Measurements from ENCODE around the gene UTP18.

The UTP18 gene

GRCh38 chr17:51234162-51234561 lies 26.2 kb upstream of the UTP18 start:
- DNase-seq (ENCODE audit: insufficient read length, low spot score) (no peak), FAIRE-seq (no peak)
- no peak for TF ChIP-seq POLR2A (IDR thresholded peaks at IDR 0.05; ENCODE audit: low read depth, low read length)
- TF ChIP-seq POLR2AphosphoS5 (IDR thresholded peaks at IDR 0.05; ENCODE audit: low read depth, low read length) = no peak
- TF ChIP-seq TAF1 (IDR thresholded peaks at IDR 0.05; ENCODE audit: low read depth, low read length) = no peak
- no peak for TF ChIP-seq SPI1 (IDR thresholded peaks at IDR 0.05; ENCODE audit: low read depth, low read length)
- no peak for TF ChIP-seq POU2F2 (IDR thresholded peaks at IDR 0.05; ENCODE audit: low read depth, low read length)
- TF ChIP-seq PAX5 (IDR thresholded peaks at IDR 0.05; ENCODE audit: insufficient read depth, low read length, severe bottlenecking) = no peak

GRCh38 chr17:51238255-51238887 lies 22.0 kb upstream of the UTP18 start:
- no peak for DNase-seq (ENCODE audit: insufficient read length, low spot score)
- TF ChIP-seq POLR2A (IDR thresholded peaks at IDR 0.05; ENCODE audit: low read depth, low read length) (no peak), SPI1 (IDR thresholded peaks at IDR 0.05; ENCODE audit: low read depth, low read length) (peak; percentile 86)
- peak; percentile 23 for FAIRE-seq

DNA sequence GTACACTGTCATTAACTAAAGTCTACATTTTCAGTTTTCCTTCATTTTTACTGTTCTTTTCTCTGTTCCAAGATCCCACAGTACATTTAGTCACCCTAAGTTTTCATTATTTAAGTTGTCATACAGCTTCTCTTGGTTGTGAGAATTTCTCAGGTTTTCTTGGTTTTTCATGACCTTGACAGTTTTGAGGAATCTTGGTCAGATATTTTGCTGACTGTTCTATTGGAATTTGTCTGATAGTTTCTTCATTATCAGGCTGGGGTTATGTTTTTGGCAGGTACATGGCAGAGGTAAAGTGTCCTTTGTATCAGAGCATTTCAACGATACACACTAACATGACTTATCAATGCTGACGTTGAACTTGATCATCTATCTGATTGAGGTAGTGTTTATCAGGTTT lies 20.1 kb upstream of the UTP18 start:
- no peak for TF ChIP-seq POLR2A (IDR thresholded peaks at IDR 0.05; ENCODE audit: low read depth, low read length)
- DNase-seq (ENCODE audit: insufficient read length, low spot score) = no peak
- FAIRE-seq = no peak

- DNase-seq (ENCODE audit: insufficient read length, low spot score) (no peak), FAIRE-seq (no peak)
- TF ChIP-seq PAX5 (IDR thresholded peaks at IDR 0.05; ENCODE audit: insufficient read depth, low read length, severe bottlenecking) (no peak), POU2F2 (IDR thresholded peaks at IDR 0.05; ENCODE audit: low read depth, low read length) (no peak), SPI1 (IDR thresholded peaks at IDR 0.05; ENCODE audit: low read depth, low read length) (no peak)
Measured at GRCh38 chr17:51244041-51244440, 16.3 kb upstream of the UTP18 start.

DNA sequence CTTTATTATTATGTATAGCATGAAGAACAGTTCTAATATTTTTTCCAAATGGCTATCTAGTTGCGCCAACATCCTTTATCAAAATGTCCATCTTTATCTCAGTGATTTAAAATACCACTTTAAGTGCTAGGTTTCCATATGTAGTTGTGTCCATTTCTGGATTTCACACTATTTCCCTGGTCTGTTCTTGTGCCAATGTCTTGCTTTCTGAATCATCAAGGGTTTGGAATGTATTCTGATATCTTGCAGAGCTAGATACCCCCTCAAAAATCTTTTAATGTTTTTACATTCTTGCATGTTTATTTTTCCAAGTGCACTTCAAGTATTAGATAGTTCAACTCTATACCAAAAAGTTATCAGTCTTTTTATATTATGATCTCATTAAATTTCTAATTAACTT lies 14.8 kb upstream of the UTP18 start:
- FAIRE-seq = no peak
- TF ChIP-seq POLR2A (IDR thresholded peaks at IDR 0.05; ENCODE audit: low read depth, low read length) = no peak
- no peak for TF ChIP-seq SPI1 (IDR thresholded peaks at IDR 0.05; ENCODE audit: low read depth, low read length)
- no peak for TF ChIP-seq PAX5 (IDR thresholded peaks at IDR 0.05; ENCODE audit: insufficient read depth, low read length, severe bottlenecking)
- TF ChIP-seq POU2F2 (IDR thresholded peaks at IDR 0.05; ENCODE audit: low read depth, low read length) = no peak
- TF ChIP-seq TAF1 (IDR thresholded peaks at IDR 0.05; ENCODE audit: low read depth, low read length) = no peak
- TF ChIP-seq POLR2AphosphoS5 (IDR thresholded peaks at IDR 0.05; ENCODE audit: low read depth, low read length) = no peak
- DNase-seq (ENCODE audit: insufficient read length, low spot score) = no peak

DNA sequence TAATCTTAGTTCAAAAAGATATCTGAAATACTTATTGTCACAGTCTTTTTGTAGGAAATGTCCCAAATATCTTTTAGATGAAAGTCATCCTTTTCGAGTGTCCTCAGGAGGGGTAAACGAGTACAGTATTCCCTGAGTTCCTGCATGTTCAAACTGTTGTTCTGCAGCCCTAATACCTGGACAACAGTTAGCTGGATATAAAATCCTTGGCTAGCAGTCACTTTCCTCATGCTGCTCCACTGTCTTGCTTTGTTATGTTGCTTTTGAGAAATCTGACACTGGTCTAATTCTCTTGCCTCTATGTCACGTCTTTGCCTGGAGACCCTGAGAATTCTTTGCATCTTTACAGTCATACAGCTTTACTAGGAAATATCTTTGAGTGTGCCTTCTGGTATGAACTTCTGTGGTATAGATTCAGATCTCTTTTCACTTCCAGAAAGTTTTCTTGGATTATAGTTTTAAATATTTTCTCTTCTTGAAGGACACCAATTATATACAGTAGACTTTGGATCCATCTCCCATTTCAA lies 10.0 kb upstream of the UTP18 start:
- no peak for DNase-seq (ENCODE audit: insufficient read length, low spot score)
- TF ChIP-seq POLR2AphosphoS5 (IDR thresholded peaks at IDR 0.05; ENCODE audit: low read depth, low read length) (no peak), SPI1 (IDR thresholded peaks at IDR 0.05; ENCODE audit: low read depth, low read length) (no peak), POU2F2 (IDR thresholded peaks at IDR 0.05; ENCODE audit: low read depth, low read length) (no peak), PAX5 (IDR thresholded peaks at IDR 0.05; ENCODE audit: insufficient read depth, low read length, severe bottlenecking) (no peak), TAF1 (IDR thresholded peaks at IDR 0.05; ENCODE audit: low read depth, low read length) (no peak), POLR2A (IDR thresholded peaks at IDR 0.05; ENCODE audit: low read depth, low read length) (no peak)
- no peak for FAIRE-seq

DNA sequence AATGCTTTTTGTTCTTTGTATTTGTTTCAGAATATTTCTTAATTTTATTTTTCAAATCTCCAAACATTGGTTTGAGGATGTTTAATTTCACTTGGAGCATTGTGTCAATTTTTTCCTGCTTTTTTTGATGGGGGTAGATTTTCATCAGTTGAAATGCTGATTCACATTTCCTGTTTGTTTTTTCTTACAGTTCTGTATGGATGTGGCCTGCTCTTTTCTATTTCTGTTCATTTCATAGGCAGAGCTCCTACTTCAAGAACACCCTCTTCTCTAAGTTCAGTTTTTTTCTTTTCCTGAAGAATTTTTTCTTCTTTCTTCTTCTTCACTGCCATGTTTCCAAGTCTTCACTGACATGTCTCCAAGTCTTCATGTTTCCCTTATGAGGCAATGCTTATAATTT lies 9.3 kb upstream of the UTP18 start:
- FAIRE-seq (no peak), DNase-seq (ENCODE audit: insufficient read length, low spot score) (no peak)
- no peak for TF ChIP-seq POLR2AphosphoS5 (IDR thresholded peaks at IDR 0.05; ENCODE audit: low read depth, low read length)
- TF ChIP-seq POLR2A (IDR thresholded peaks at IDR 0.05; ENCODE audit: low read depth, low read length) = no peak
- no peak for TF ChIP-seq SPI1 (IDR thresholded peaks at IDR 0.05; ENCODE audit: low read depth, low read length)
- no peak for TF ChIP-seq PAX5 (IDR thresholded peaks at IDR 0.05; ENCODE audit: insufficient read depth, low read length, severe bottlenecking)
- TF ChIP-seq POU2F2 (IDR thresholded peaks at IDR 0.05; ENCODE audit: low read depth, low read length) = no peak
- TF ChIP-seq TAF1 (IDR thresholded peaks at IDR 0.05; ENCODE audit: low read depth, low read length) = no peak

DNA sequence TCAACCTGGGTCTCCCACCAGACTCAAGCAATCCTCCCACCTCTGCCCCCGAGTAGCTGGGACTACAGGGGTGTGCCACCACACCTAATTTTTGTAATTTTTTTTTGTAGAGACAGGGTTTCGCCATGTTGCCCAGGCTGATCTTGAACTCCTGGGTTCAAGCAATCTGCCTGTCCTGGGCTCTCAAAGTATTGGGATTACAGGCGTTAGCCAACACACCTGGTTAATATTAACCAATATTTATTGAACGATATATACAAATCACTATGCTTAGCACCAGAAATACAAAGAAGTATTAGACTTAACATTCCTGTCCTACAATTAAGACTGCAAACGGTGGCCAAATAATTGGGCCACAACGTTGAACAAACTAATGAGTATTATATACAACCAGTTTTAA lies 4.7 kb upstream of the UTP18 start:
- no peak for FAIRE-seq
- TF ChIP-seq SPI1 (IDR thresholded peaks at IDR 0.05; ENCODE audit: low read depth, low read length) = no peak
- TF ChIP-seq TAF1 (IDR thresholded peaks at IDR 0.05; ENCODE audit: low read depth, low read length) = no peak
- TF ChIP-seq POU2F2 (IDR thresholded peaks at IDR 0.05; ENCODE audit: low read depth, low read length) = no peak
- DNase-seq (ENCODE audit: insufficient read length, low spot score) = no peak

- DNase-seq (ENCODE audit: insufficient read length, low spot score) (no peak), FAIRE-seq (no peak)
- TF ChIP-seq POU2F2 (IDR thresholded peaks at IDR 0.05; ENCODE audit: low read depth, low read length) (no peak), PAX5 (IDR thresholded peaks at IDR 0.05; ENCODE audit: insufficient read depth, low read length, severe bottlenecking) (no peak), TAF1 (IDR thresholded peaks at IDR 0.05; ENCODE audit: low read depth, low read length) (no peak), SPI1 (IDR thresholded peaks at IDR 0.05; ENCODE audit: low read depth, low read length) (no peak), POLR2AphosphoS5 (IDR thresholded peaks at IDR 0.05; ENCODE audit: low read depth, low read length) (no peak), POLR2A (IDR thresholded peaks at IDR 0.05; ENCODE audit: low read depth, low read length) (no peak)
Measured at GRCh38 chr17:51256101-51256500, 4.2 kb upstream of the UTP18 start.

GRCh38 chr17:51257150-51258081 lies 2.9 kb upstream of the UTP18 start:
- TF ChIP-seq SPI1 (IDR thresholded peaks at IDR 0.05; ENCODE audit: low read depth, low read length) (no peak), TAF1 (IDR thresholded peaks at IDR 0.05; ENCODE audit: low read depth, low read length) (no peak), POLR2AphosphoS5 (IDR thresholded peaks at IDR 0.05; ENCODE audit: low read depth, low read length) (no peak), POLR2A (IDR thresholded peaks at IDR 0.05; ENCODE audit: low read depth, low read length) (no peak), POU2F2 (IDR thresholded peaks at IDR 0.05; ENCODE audit: low read depth, low read length) (no peak), PAX5 (IDR thresholded peaks at IDR 0.05; ENCODE audit: insufficient read depth, low read length, severe bottlenecking) (no peak)
- FAIRE-seq = no peak

More at GRCh38 chr17:51257150-51258081, 2.9 kb upstream of the UTP18 start:
- DNase-seq (ENCODE audit: insufficient read length, low spot score) = no peak

Measured in GM12891 (cell line).